ENCODE results near the gene LRRC46. TPM values are rescaled to one million over a fixed set of nuclear protein-coding genes. Genes with fewer than 3 reads are reported as not detected.

Gene LRRC46
- total RNA-seq, 4 donors from 2014 or later: 0.45 TPM; not detected in 3

DNA sequence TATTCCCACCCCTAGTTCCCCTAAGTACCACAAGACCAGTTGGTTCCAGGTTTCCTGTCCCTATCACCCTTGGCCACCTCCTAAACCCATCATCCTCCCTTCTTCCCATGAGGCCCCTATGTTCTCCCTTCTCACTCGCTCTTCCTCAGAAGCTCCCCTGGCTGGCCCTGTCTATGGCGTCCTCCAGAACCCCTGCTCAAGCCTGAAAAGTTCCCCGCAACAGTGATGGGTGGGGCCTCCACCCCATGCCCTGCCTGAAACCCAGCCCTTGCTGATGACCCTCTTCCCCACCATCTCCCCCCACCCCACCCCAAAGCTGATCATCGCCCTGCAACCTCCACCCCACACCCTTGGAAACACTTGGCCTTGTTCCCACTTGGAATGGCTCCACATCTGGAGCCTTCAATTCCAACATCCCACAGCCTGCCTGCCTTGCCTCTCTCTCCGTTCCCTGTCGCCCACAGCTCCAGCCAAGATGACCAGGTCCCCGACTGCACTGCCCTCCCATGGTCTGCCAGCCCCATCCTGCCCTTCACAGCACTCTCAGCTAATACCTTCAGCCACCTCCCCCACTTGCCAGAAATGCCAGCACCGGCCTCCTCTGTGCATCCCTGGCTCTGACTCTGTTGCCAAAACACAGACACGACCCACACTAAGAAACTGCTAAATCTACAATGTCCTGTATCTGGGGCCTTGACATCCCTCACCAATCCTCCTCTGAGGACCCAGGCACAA, 20.4 kb upstream of the LRRC46 start:
- no peak for DNase-seq (ENCODE audit: extremely low spot score)
- WGBS: 90% methylated on average over 6 of the region's 9 CpGs
- peaks cover 0 to 16% (median 0%) of the 10 kb centered on the region in 4 donors for H3K4me1 ChIP-seq
- peaks cover 0 to 84% (median 78%) of the 10 kb centered on the region in 4 donors for H3K36me3 ChIP-seq
- no peak for TF ChIP-seq POLR2AphosphoS5 (IDR thresholded peaks at IDR 0.05)
- TF ChIP-seq EP300 (IDR thresholded peaks at IDR 0.05): no peak
- TF ChIP-seq POLR2A (IDR thresholded peaks at IDR 0.05; ENCODE audit: low read depth): no peak
- TF ChIP-seq, protein P1, sequence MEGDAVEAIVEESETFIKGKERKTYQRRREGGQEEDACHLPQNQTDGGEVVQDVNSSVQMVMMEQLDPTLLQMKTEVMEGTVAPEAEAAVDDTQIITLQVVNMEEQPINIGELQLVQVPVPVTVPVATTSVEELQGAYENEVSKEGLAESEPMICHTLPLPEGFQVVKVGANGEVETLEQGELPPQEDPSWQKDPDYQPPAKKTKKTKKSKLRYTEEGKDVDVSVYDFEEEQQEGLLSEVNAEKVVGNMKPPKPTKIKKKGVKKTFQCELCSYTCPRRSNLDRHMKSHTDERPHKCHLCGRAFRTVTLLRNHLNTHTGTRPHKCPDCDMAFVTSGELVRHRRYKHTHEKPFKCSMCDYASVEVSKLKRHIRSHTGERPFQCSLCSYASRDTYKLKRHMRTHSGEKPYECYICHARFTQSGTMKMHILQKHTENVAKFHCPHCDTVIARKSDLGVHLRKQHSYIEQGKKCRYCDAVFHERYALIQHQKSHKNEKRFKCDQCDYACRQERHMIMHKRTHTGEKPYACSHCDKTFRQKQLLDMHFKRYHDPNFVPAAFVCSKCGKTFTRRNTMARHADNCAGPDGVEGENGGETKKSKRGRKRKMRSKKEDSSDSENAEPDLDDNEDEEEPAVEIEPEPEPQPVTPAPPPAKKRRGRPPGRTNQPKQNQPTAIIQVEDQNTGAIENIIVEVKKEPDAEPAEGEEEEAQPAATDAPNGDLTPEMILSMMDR (IDR thresholded peaks at IDR 0.05): no peak
- intact Hi-C loops (cut with DNase I): no loop called here
- H3K4me3 ChIP-seq: no peak overlapping the region
- no peak overlapping the region for H3K27ac ChIP-seq (replicated peaks in 1 of 4)
- no peaks in the 10 kb centered on the region for H3K27me3 ChIP-seq
- H3K9me3 ChIP-seq: no peaks in the 10 kb centered on the region

DNA sequence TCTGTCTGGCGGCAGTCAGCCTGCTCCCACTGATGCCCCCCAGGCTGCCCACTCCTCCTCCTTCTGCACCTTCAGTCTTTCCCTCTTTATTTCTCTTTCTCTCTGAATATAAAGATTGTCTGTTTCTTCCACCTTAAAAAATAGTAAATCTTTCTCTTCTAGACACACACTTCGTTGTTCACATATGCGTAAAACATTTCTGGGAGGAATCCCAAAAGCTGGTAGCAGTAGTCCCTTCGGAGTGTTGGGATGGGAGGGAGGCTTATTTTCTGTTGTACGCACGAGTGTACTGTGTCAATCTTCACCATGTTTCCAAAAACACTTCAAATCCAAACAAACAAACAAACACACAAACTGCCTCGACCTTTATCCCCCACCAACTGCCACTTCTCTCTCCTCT, 19.8 kb upstream of the LRRC46 start:
- Histone ChIP-seq H3K9me3 (no peaks in the 10 kb centered on the region), H3K4me1 (peaks cover 0 to 16% (median 0%) of the 10 kb centered on the region in 4 donors), H3K27ac (replicated peaks in 1 of 4) (no peak overlapping the region), H3K4me3 (no peak overlapping the region), H3K27me3 (no peaks in the 10 kb centered on the region), H3K36me3 (peaks cover 0 to 91% (median 83%) of the 10 kb centered on the region in 4 donors)
- WGBS: 57% methylated on average over 7 of the region's 7 CpGs
- no peak for DNase-seq (ENCODE audit: extremely low spot score)
- intact Hi-C loops (cut with DNase I): no loop called here
- TF ChIP-seq POLR2AphosphoS5 (IDR thresholded peaks at IDR 0.05) (no peak), EP300 (IDR thresholded peaks at IDR 0.05) (no peak), POLR2A (IDR thresholded peaks at IDR 0.05; ENCODE audit: low read depth) (no peak)
- TF ChIP-seq, protein P1 (IDR thresholded peaks at IDR 0.05): no peak

DNA sequence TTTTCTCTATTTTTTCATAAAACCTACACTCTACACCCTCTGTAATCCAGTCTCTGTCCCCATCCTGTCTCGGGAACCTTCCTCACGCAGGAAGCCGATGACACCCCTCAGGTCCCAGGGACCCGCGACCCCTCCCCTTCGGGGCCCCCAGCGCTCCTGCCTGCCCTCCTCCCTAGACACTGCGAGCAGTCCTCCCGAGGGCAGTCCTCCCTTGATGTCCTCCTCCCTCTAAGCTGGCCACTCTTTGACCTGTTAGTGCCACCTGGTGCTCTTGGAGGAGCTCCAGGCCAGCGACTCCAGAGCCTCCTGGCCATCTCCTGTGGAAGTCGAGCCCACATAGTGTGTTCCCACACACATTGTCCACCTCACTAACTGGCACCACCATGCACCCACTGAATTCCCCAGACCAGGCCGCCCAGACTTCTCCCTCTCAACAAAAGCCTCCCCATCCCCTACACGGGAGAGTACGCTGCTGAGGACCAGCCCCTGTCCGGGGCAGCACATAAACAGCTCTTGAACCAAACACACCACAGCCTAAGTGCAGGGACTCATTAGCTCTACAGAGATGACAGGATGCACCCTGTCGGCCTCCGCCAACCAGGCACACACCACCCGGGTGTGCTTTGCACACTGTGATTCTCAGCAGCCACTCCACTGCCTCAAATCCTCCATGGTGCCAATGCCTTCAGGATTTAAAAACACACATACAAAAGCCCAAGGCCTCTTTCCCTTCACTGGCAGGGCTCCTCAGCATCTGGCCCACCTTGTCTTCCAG, 19.1 kb upstream of the LRRC46 start:
- intact Hi-C loops (cut with DNase I): no loop called here
- 83% methylated on average over 16 of the region's 18 CpGs for WGBS
- Histone ChIP-seq H3K27ac (replicated peaks in 1 of 4) (no peak overlapping the region), H3K36me3 (peaks cover 0 to 92% (median 85%) of the 10 kb centered on the region in 4 donors), H3K9me3 (no peaks in the 10 kb centered on the region), H3K27me3 (no peaks in the 10 kb centered on the region), H3K4me1 (peaks cover 0 to 16% (median 0%) of the 10 kb centered on the region in 4 donors), H3K4me3 (no peak overlapping the region)
- TF ChIP-seq POLR2A (IDR thresholded peaks at IDR 0.05; ENCODE audit: low read depth) (no peak), EP300 (IDR thresholded peaks at IDR 0.05) (no peak), POLR2AphosphoS5 (IDR thresholded peaks at IDR 0.05) (no peak)
- TF ChIP-seq, protein P1 (IDR thresholded peaks at IDR 0.05): no peak
- no peak for DNase-seq (ENCODE audit: extremely low spot score)

DNA sequence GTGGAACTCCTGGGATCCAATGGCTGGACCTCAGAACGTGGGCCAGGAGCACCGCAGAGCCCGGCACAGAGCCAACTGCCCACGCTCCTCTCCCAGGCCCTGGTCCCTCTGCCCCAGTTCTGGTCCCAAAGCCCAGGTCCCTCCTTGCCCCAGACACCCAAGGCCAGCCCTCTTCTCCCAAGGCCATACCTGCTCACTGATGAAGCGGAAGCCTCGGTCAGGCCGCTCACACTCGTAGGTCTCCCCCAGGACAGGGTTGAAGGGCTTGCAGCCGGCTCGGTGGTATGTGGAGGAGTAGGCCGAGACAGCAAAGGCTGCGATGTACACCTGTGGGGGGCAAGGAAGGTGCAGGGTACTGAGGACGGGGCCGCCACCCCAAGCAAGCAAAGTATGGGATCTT, 18.4 kb upstream of the LRRC46 start:
- H3K36me3 ChIP-seq: peaks cover 0 to 92% (median 85%) of the 10 kb centered on the region in 4 donors
- no peak for TF ChIP-seq POLR2AphosphoS5 (IDR thresholded peaks at IDR 0.05)
- TF ChIP-seq, protein P1 (IDR thresholded peaks at IDR 0.05): no peak
- TF ChIP-seq EP300 (IDR thresholded peaks at IDR 0.05): no peak
- no peak for TF ChIP-seq POLR2A (IDR thresholded peaks at IDR 0.05; ENCODE audit: low read depth)
- H3K9me3 ChIP-seq: no peaks in the 10 kb centered on the region
- no peaks in the 10 kb centered on the region for H3K27me3 ChIP-seq
- H3K4me1 ChIP-seq: peaks cover 0 to 16% (median 0%) of the 10 kb centered on the region in 4 donors
- intact Hi-C loops (cut with DNase I): no loop called here
- no peak for DNase-seq (ENCODE audit: extremely low spot score)
- no peak overlapping the region for H3K4me3 ChIP-seq
- H3K27ac ChIP-seq (replicated peaks in 1 of 4): no peak overlapping the region
- WGBS: 100% methylated on average over 6 of the region's 14 CpGs

Data from esophagus muscularis mucosa (tissue), 4 donors.